Activated B cell treated with CpG ODN at 0.5 μM for 24 hours (primary cell): Measurements from ENCODE around the gene HELZ. TPM values are rescaled to one million over a fixed set of nuclear protein-coding genes. Genes with fewer than 3 reads are reported as not detected.
"Not testable (repeated sequence)": the region's sequence is repeated elsewhere in the genome, so short reads cannot be mapped to it uniquely, and the experiment has no call there.

ENCODE experiments used
- ATAC-seq: fragments of 200-7000 bp; cut with Tn5 transposase; one replicate; pipeline ENCODE4 v1.10.0; 2021; ENCODE audit warnings: low read depth, mild to moderate bottlenecking, moderate library complexity
- CTCF ChIA-PET: fragments of 350-600 bp; sonication (Branson Sonifier 250); formaldehyde crosslinking; loops from one replicate; lab custom pipeline; 2021; ENCODE audit warnings: antibody characterized with exemption; lab: Charles Lee
- POLR2A ChIA-PET: fragments of 350-600 bp; sonication (Branson Sonifier 250); formaldehyde crosslinking; loops from one replicate; lab custom pipeline; 2021; ENCODE audit warnings: antibody characterized with exemption; lab: Charles Lee
- DNase-seq: peaks from one replicate; pipeline ENCODE4 v3.0.0; 2022
- H3K27ac Mint-ChIP-seq: one replicate; pipeline ENCODE4 v1.8.0; 2020; ENCODE audit warnings: mixed read lengths
- H3K27me3 Mint-ChIP-seq: one replicate; pipeline ENCODE4 v1.8.0; 2021; ENCODE audit warnings: mixed read lengths
- H3K36me3 Mint-ChIP-seq: one replicate; pipeline ENCODE4 v1.8.0; 2021; ENCODE audit warnings: low read depth, mixed read lengths
- H3K4me1 Mint-ChIP-seq: one replicate; pipeline ENCODE4 v1.8.0; 2021; ENCODE audit warnings: mixed read lengths
- H3K4me3 Mint-ChIP-seq: one replicate; pipeline ENCODE4 v1.8.0; 2020; ENCODE audit warnings: mild to moderate bottlenecking, mixed read lengths
- H3K9me3 Mint-ChIP-seq: one replicate; pipeline ENCODE4 v1.8.0; 2020; ENCODE audit warnings: mixed read lengths
- CTCF ChIP-seq: fragments of 200-600 bp; IDR thresholded peaks from one replicate; pipeline ENCODE4 v1.8.0; 2022; ENCODE audit warnings: antibody characterized with exemption, mild to moderate bottlenecking
- intact Hi-C: fragments of 100-400 bp; cut with micrococcal nuclease; formaldehyde crosslinking; loops from one replicate; pipeline ENCODE4 v1.15.1; 2024
- total RNA-seq: library from RNA; stranded (reverse); gene quantifications from 2 replicates; pipeline ENCODE4 v1.2.3, GENCODE V29; 2022

HELZ gene
- total RNA-seq, 1 donor from 2014 or later, result 69.7 TPM

- Mint-ChIP-seq H3K27me3 (no peaks in the 10 kb centered on the region), H3K36me3 (peaks cover 48% of the 10 kb centered on the region), H3K4me1 (no peaks in the 10 kb centered on the region), H3K9me3 (no peaks in the 10 kb centered on the region), H3K27ac (no peak overlapping the region), H3K4me3 (no peak overlapping the region)
- no peak for TF ChIP-seq CTCF
- intact Hi-C loops, result no loop called here
- ChIA-PET POLR2A (no interaction called here), CTCF (interaction anchor here (1.0 kb wide), 1 partner anchor 12 kb away, joined by 4 read pairs; no protein-coding TSS in a partner anchor)
- ATAC-seq (no peak), DNase-seq (no peak)
Observed at GRCh38 chr17:67202503-67202902, 42.5 kb downstream of the HELZ start.

DNA sequence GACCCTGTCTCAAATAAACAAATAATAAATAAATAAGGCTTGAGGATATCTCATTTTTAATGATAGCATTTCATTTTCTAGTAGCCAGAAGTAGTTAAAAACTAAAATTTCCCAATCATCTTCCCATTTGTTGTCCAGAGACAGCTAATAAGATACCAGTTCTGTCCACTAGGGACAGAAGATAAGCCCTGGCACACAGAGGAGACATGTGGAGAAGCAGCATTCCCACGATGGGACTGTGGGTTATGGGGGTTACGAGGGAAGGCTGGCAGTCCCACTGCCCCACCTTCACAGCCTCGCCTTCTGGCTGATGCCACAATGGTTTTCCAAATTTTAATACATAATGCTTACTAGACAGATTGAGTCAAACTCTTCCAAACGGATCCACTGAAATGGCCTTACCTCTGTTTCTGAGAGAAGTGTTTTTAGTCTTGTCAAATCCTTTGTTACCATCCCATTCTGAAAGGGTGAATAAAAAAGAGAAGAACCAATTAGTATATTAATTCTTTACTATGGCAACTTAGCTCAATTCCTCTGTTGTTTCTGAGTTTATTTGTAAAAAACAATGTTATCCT lies 44.2 kb downstream of the HELZ start:
- DNase-seq (no peak), ATAC-seq (no peak)
- intact Hi-C loops, result no loop called here
- no peak overlapping the region for H3K4me3 Mint-ChIP-seq
- ChIA-PET POLR2A (no interaction called here), CTCF (interaction anchor here (0.6 to 1.4 kb wide), 3 partner anchors 19 to 41 kb away, joined by 3 read pairs; no protein-coding TSS in a partner anchor)
- H3K9me3 Mint-ChIP-seq, result no peaks in the 10 kb centered on the region
- TF ChIP-seq CTCF, result no peak
- H3K36me3 Mint-ChIP-seq, result peaks cover 61% of the 10 kb centered on the region
- H3K27ac Mint-ChIP-seq, result no peak overlapping the region
- no peaks in the 10 kb centered on the region for H3K4me1 Mint-ChIP-seq
- no peaks in the 10 kb centered on the region for H3K27me3 Mint-ChIP-seq

DNA sequence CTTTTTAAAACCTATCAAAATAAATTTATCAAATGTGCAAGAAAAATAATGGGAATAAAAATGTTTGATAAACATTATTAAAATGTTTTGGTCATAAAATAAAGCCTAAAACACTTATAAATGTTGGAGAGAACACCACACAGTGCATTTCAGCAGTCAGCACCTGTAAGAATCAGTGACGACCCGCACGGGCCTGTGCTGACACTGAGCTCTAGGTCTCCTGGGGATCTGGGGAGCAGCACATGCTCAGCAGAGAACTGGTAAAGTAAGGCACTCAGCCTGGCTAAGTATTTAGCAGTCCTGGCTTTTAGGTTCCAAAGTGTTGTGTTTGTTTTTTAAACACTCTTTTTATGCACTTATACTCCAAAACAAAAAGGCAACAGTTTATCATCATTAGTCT lies 46.9 kb downstream of the HELZ start:
- peaks cover 65% of the 10 kb centered on the region for H3K36me3 Mint-ChIP-seq

DNA sequence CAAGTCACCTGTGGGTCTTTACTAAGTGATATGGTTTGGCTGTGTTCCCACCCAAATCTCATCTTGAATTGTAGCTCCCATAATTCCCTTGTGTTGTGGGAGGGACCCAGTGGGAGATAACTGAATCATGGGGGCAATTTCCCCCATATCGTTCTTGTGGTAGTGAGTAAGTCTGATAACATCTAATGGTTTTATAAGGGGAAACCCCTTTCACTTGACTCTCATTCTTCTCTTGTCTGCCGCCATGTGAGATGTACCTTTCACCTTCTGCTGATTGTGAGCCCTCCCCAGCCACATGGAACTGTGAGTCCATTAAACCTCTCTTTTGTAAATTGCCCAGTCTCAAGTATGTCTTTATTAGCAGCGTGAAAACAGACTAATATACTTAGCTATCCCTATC lies 48.0 kb downstream of the HELZ start:
- H3K36me3 Mint-ChIP-seq, result peaks cover 59% of the 10 kb centered on the region

More for the DNA sequence above, 46.9 kb downstream of the HELZ start:
- no peak for TF ChIP-seq CTCF
- intact Hi-C loops, result no loop called here
- H3K4me3 Mint-ChIP-seq, result no peak overlapping the region
- H3K27ac Mint-ChIP-seq, result no peak overlapping the region
- DNase-seq (no peak), ATAC-seq (no peak)
- no peaks in the 10 kb centered on the region for H3K4me1 Mint-ChIP-seq
- ChIA-PET POLR2A (no interaction called here), CTCF (no interaction called here)
- H3K9me3 Mint-ChIP-seq, result no peaks in the 10 kb centered on the region
- H3K27me3 Mint-ChIP-seq, result no peaks in the 10 kb centered on the region

GRCh38 chr17:67196422-67196821 lies 48.6 kb downstream of the HELZ start:
- no peaks in the 10 kb centered on the region for H3K9me3 Mint-ChIP-seq
- H3K36me3 Mint-ChIP-seq, result peaks cover 57% of the 10 kb centered on the region
- H3K27me3 Mint-ChIP-seq, result no peaks in the 10 kb centered on the region
- ChIA-PET POLR2A (no interaction called here), CTCF (no interaction called here)
- no peak for ATAC-seq
- intact Hi-C loops, result no loop called here
- H3K27ac Mint-ChIP-seq, result no peak overlapping the region
- H3K4me3 Mint-ChIP-seq, result no peak overlapping the region
- DNase-seq, result no peak
- no peak for TF ChIP-seq CTCF
- no peaks in the 10 kb centered on the region for H3K4me1 Mint-ChIP-seq

More for the DNA sequence above, 48.0 kb downstream of the HELZ start:
- DNase-seq, intact Hi-C loops, ATAC-seq, H3K4me1 Mint-ChIP-seq, H3K27ac Mint-ChIP-seq, H3K9me3 Mint-ChIP-seq, CTCF ChIA-PET, H3K27me3 Mint-ChIP-seq, POLR2A ChIA-PET, H3K4me3 Mint-ChIP-seq: not testable (repeated sequence)

GRCh38 chr17:67194134-67194533 lies 50.9 kb downstream of the HELZ start:
- H3K36me3 Mint-ChIP-seq, result peaks cover 51% of the 10 kb centered on the region
- no peak for TF ChIP-seq CTCF
- ATAC-seq (no peak), DNase-seq (no peak)
- CTCF ChIA-PET, result no interaction called here
- no peaks in the 10 kb centered on the region for H3K27me3 Mint-ChIP-seq
- intact Hi-C loops, result no loop called here
- H3K4me3 Mint-ChIP-seq, result no peak overlapping the region
- POLR2A ChIA-PET, result no interaction called here
- H3K9me3 Mint-ChIP-seq, result no peaks in the 10 kb centered on the region
- H3K27ac Mint-ChIP-seq, result no peak overlapping the region
- H3K4me1 Mint-ChIP-seq, result no peaks in the 10 kb centered on the region
